HG03103 (cell line): ENCODE results near the gene IZUMO1.

Experiments
- ATAC-seq: cut with Tn5 transposase; IDR thresholded peaks from one replicate; pipeline ENCODE4 v1.9.1; 2021; ENCODE audit warnings: low read depth; ENCODE audit not compliant: unreplicated experiment

The IZUMO1 gene

GRCh38 chr19:48757741-48758144, 11.0 kb upstream of the IZUMO1 start:
- no peak for ATAC-seq

GRCh38 chr19:48757089-48757675, 10.5 kb upstream of the IZUMO1 start:
- ATAC-seq: no peak

GRCh38 chr19:48756686-48757085, 10.0 kb upstream of the IZUMO1 start:
- ATAC-seq: no peak

- no peak for ATAC-seq
Measured at GRCh38 chr19:48756212-48756611, 9.5 kb upstream of the IZUMO1 start.

- no peak for ATAC-seq
Measured at GRCh38 chr19:48755787-48756186, 9.1 kb upstream of the IZUMO1 start.

GRCh38 chr19:48755084-48755641, 8.5 kb upstream of the IZUMO1 start, which contains the start of gene FGF21:
FGF21 (plus strand) TSS chr19:48755524; CDS start chr19:48756237, 713 bp downstream.
- no peak for ATAC-seq

- ATAC-seq: no peak
Measured at GRCh38 chr19:48752496-48753365, 6.0 kb upstream of the IZUMO1 start, which contains the start of gene FUT1. FUT1 (minus strand) TSS chr19:48752641; CDS start chr19:48751281, 1,360 bp downstream.

- no peak for ATAC-seq
Measured at GRCh38 chr19:48751845-48752495, 5.3 kb upstream of the IZUMO1 start.

GRCh38 chr19:48750771-48751504, 4.2 kb upstream of the IZUMO1 start:
- ATAC-seq: no peak

GRCh38 chr19:48750351-48750750, 3.6 kb upstream of the IZUMO1 start:
- ATAC-seq: no peak

GRCh38 chr19:48749571-48750198, 3.0 kb upstream of the IZUMO1 start:
- ATAC-seq: no peak

GRCh38 chr19:48746110-48746509, 599 bp downstream of the IZUMO1 start:
- ATAC-seq: no peak

GRCh38 chr19:48745208-48745995, 1.3 kb downstream of the IZUMO1 start:
- no peak for ATAC-seq

GRCh38 chr19:48742096-48742495, 4.6 kb downstream of the IZUMO1 start:
- ATAC-seq: no peak

- ATAC-seq: no peak
Measured at GRCh38 chr19:48741129-48741999, 5.3 kb downstream of the IZUMO1 start.

GRCh38 chr19:48740164-48740972, 6.3 kb downstream of the IZUMO1 start, which contains the start of gene RASIP1:
RASIP1 (minus strand) TSS chr19:48740610; CDS start chr19:48740282, 328 bp downstream.
- no peak for ATAC-seq
